Measurements from ENCODE around the gene EXOSC9. TPM values are rescaled to one million over a fixed set of nuclear protein-coding genes. Genes with fewer than 3 reads are reported as not detected.
"Not testable (repeated sequence)": the region's sequence is repeated elsewhere in the genome, so short reads cannot be mapped to it uniquely, and the experiment has no call there.

The EXOSC9 gene, protein sequence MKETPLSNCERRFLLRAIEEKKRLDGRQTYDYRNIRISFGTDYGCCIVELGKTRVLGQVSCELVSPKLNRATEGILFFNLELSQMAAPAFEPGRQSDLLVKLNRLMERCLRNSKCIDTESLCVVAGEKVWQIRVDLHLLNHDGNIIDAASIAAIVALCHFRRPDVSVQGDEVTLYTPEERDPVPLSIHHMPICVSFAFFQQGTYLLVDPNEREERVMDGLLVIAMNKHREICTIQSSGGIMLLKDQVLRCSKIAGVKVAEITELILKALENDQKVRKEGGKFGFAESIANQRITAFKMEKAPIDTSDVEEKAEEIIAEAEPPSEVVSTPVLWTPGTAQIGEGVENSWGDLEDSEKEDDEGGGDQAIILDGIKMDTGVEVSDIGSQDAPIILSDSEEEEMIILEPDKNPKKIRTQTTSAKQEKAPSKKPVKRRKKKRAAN
- 33.6 and 35.9 TPM in 2 replicates for total RNA-seq
- long read RNA-seq, transcript EXOSC9-201 (12 exons, 1,481 nt): major isoform, 22 of 55 reads
- long read RNA-seq, transcript EXOSC9-202 (13 exons, 1,529 nt): minor isoform, 7 of 55 reads
- long read RNA-seq, partial matches to known transcripts: 16 of 55 reads
- long read RNA-seq, other reads (novel, unspliced or antisense): 10 of 55 reads

DNA sequence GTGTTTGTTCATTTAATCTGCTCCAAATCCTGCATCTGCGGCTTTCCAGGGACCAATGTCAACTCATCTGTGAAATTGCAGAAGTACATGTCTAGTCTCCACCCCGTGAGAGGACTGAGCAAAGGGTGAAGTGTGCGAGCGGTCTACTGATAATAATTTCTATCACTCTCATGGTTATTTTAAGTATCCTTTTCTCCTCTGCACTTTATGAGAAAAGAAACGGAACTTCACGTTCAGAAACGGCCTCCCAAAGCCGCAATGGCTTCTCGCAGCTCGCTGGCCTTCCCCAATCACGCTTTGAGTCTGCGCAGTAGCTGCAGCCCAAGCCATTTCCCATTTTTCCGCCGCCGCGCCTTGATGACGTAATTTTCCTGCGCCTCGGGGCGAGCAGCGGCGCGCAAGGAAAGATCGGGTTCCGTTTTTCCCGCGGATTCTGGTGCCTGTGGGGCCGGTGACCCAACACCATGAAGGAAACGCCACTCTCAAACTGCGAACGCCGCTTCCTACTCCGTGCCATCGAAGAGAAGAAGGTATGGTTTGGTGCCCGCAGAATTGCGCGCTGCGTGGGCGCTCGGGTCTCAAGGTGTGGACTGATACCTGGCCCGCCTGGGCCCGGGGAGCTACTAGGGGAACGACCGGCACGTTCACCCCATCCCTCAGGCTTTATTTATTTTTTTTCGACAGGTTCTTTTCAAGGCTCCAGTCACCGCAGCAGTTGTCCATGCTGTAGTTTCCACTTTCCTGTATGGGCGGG, at the start of gene EXOSC9:
Gene EXOSC9, plus strand, starts transcription at position 363 of the 754 bp plus-strand sequence. Its CDS starts 102 bp downstream, at position 465.
- DNase-seq (ENCODE audit: low spot score, unreplicated experiment): peak; percentile 94
- Mint-ChIP-seq H3K4me1 (ENCODE audit: low read depth) (peaks cover 10% of the 10 kb centered on the region), H3K27ac (peak within 1 kb of the TSS; percentile 97), H3K4me3 (ENCODE audit: low read depth) (peak within 1 kb of the TSS; percentile 88), H3K9me3 (ENCODE audit: low read depth) (no peaks in the 10 kb centered on the region), H3K36me3 (ENCODE audit: insufficient read depth) (peaks cover 4% of the 10 kb centered on the region), H3K27me3 (peaks cover 3% of the 10 kb centered on the region)
- no peak for TF ChIP-seq CTCF (IDR thresholded peaks at IDR 0.05; ENCODE audit: unreplicated experiment)

GRCh38 chr4:121752142-121752541, 49.0 kb upstream of the EXOSC9 start:
- not testable (repeated sequence) for H3K4me1 Mint-ChIP-seq (ENCODE audit: low read depth); H3K27ac Mint-ChIP-seq; H3K4me3 Mint-ChIP-seq (ENCODE audit: low read depth); H3K36me3 Mint-ChIP-seq (ENCODE audit: insufficient read depth); DNase-seq (ENCODE audit: low spot score, unreplicated experiment); H3K9me3 Mint-ChIP-seq (ENCODE audit: low read depth)
- H3K27me3 Mint-ChIP-seq: peaks cover 24% of the 10 kb centered on the region

- H3K4me3 Mint-ChIP-seq (ENCODE audit: low read depth): no peak overlapping the region
- no peak for TF ChIP-seq CTCF (IDR thresholded peaks at IDR 0.05; ENCODE audit: unreplicated experiment)
- no peaks in the 10 kb centered on the region for H3K4me1 Mint-ChIP-seq (ENCODE audit: low read depth)
- no peak for DNase-seq (ENCODE audit: low spot score, unreplicated experiment)
- no peaks in the 10 kb centered on the region for H3K36me3 Mint-ChIP-seq (ENCODE audit: insufficient read depth)
- no peak overlapping the region for H3K27ac Mint-ChIP-seq
- peaks cover 64% of the 10 kb centered on the region for H3K27me3 Mint-ChIP-seq
- peaks cover 2% of the 10 kb centered on the region for H3K9me3 Mint-ChIP-seq (ENCODE audit: low read depth)
These were observed 42.1 kb upstream of the EXOSC9 start for GRCh38 chr4:121758925-121759568.

GRCh38 chr4:121760205-121760604, 40.9 kb upstream of the EXOSC9 start:
- no peak for DNase-seq (ENCODE audit: low spot score, unreplicated experiment)
- Mint-ChIP-seq H3K4me1 (ENCODE audit: low read depth) (peaks cover under 1% of the 10 kb centered on the region), H3K27me3 (peaks cover 68% of the 10 kb centered on the region), H3K9me3 (ENCODE audit: low read depth) (no peaks in the 10 kb centered on the region), H3K27ac (no peak overlapping the region), H3K4me3 (ENCODE audit: low read depth) (no peak overlapping the region), H3K36me3 (ENCODE audit: insufficient read depth) (no peaks in the 10 kb centered on the region)
- TF ChIP-seq CTCF (IDR thresholded peaks at IDR 0.05; ENCODE audit: unreplicated experiment): no peak

- Mint-ChIP-seq H3K27me3 (peaks cover 91% of the 10 kb centered on the region), H3K4me1 (ENCODE audit: low read depth) (peaks cover 3% of the 10 kb centered on the region), H3K9me3 (ENCODE audit: low read depth) (no peaks in the 10 kb centered on the region), H3K4me3 (ENCODE audit: low read depth) (peak overlapping the region; percentile 74), H3K27ac (no peak overlapping the region), H3K36me3 (ENCODE audit: insufficient read depth) (no peaks in the 10 kb centered on the region)
- DNase-seq (ENCODE audit: low spot score, unreplicated experiment): no peak
- no peak for TF ChIP-seq CTCF (IDR thresholded peaks at IDR 0.05; ENCODE audit: unreplicated experiment)
These were observed 36.8 kb upstream of the EXOSC9 start for GRCh38 chr4:121764303-121764701.

Measured in progenitor cell of endocrine pancreas (in vitro differentiated cells).